Kidney (tissue), 14 donors: ENCODE measurements around the gene OR6B2. TPM values are rescaled to one million over a fixed set of nuclear protein-coding genes. Genes with fewer than 3 reads are reported as not detected.

Experiments
- DNase-seq, 5 donors: peaks; one replicate each; pipeline ENCODE4 v3.0.0-alpha.2; 2013 to 2020
- FAIRE-seq: peaks from 2 replicates; lab custom pipeline; 2012; peaks lifted over from hg19 to GRCh38; lab: Jason Lieb, UNC
- H3K27ac ChIP-seq, 2 donors: one replicate each; pipeline ENCODE4 v1.7.0; 2013; ENCODE audit warnings: low read depth in 2 of 2, low read length in 2 of 2, inconsistent platforms in 1 of 2
- H3K27me3 ChIP-seq: one replicate; pipeline ENCODE4 v1.7.1; 2013; ENCODE audit warnings: low read length, inconsistent platforms; ENCODE audit not compliant: control insufficient read depth, insufficient read depth
- H3K36me3 ChIP-seq, 3 donors: one replicate each; pipeline versions ENCODE4 v1.7.0 to v1.7.1; 2013; ENCODE audit warnings: low read length in 3 of 3, control low read depth in 1 of 3, inconsistent platforms in 1 of 3; ENCODE audit not compliant: insufficient read depth in 3 of 3, control insufficient read depth in 2 of 3
- H3K4me1 ChIP-seq, 3 donors: one replicate each; pipeline versions ENCODE4 v1.7.0 to v1.7.1; 2013; ENCODE audit warnings: low read length in 3 of 3, inconsistent platforms in 1 of 3, low read depth in 1 of 3; ENCODE audit not compliant: control insufficient read depth in 2 of 3, insufficient read depth in 2 of 3
- H3K4me3 ChIP-seq, 3 donors: one replicate each; pipeline versions ENCODE4 v1.7.0 to v1.8.1; 2013; ENCODE audit warnings: low read length in 3 of 3, control low read depth in 1 of 3, inconsistent platforms in 1 of 3
- H3K9ac ChIP-seq, 3 donors: one replicate each; pipeline versions ENCODE4 v1.7.0 to v1.7.1; 2013; ENCODE audit warnings: low read length in 3 of 3, control low read depth in 1 of 3, inconsistent platforms in 1 of 3
- H3K9me3 ChIP-seq, 3 donors: one replicate each; pipeline versions ENCODE4 v1.7.0 to v1.7.1; 2013; ENCODE audit warnings: low read length in 3 of 3, control low read depth in 1 of 3, inconsistent platforms in 1 of 3; ENCODE audit not compliant: control insufficient read depth in 2 of 3, insufficient read depth in 1 of 3
- intact Hi-C: fragments of 100-400 bp; cut with DNase I; formaldehyde crosslinking; loops from one replicate; pipeline ENCODE4 v1.11.1; 2022
- polyA plus RNA-seq: library from polyadenylated mRNA; stranded (reverse); fragments of 350-450 nt; fragmentation: Illumina TruSeq; extraction: RNeasy Lipid Tissue Mini Kit (QIAGEN cat#74804); gene quantifications from one replicate; pipeline ENCODE4 v1.2.3, GENCODE V29; 2014; ENCODE audit warnings: low read depth, low replicate concordance; ENCODE audit not compliant: insufficient read depth
- total RNA-seq: library from RNA; stranded (reverse); fragmentation: NEBNext Ultra II Directional; extraction: Animal tissue kit (Norgen Biotek cat#: 25700); gene quantifications from one replicate; pipeline ENCODE4 v1.2.1, GENCODE V29; 2021
- TF ChIP-seq, protein P1 (sequence below): IDR thresholded peaks from 3 replicates; pipeline ENCODE4 v1.5.1; 2012; ENCODE audit warnings: mild to moderate bottlenecking, moderate library complexity, borderline replicate concordance; ENCODE audit not compliant: insufficient read depth; ENCODE audit errors: extremely low read depth
- donor health status: control.
- donor health status: control.
- donor health status: control.
- donor health status: control.
- donor health status: control.
- donor health status: DM: yes; HTN: yes; CAD: no.
- donor health status: Normal renal cell carcinoma (clear cell type).

OR6B2 gene
- total and polyA plus RNA-seq, 2 donors from 2014 or later = not detected

DNA sequence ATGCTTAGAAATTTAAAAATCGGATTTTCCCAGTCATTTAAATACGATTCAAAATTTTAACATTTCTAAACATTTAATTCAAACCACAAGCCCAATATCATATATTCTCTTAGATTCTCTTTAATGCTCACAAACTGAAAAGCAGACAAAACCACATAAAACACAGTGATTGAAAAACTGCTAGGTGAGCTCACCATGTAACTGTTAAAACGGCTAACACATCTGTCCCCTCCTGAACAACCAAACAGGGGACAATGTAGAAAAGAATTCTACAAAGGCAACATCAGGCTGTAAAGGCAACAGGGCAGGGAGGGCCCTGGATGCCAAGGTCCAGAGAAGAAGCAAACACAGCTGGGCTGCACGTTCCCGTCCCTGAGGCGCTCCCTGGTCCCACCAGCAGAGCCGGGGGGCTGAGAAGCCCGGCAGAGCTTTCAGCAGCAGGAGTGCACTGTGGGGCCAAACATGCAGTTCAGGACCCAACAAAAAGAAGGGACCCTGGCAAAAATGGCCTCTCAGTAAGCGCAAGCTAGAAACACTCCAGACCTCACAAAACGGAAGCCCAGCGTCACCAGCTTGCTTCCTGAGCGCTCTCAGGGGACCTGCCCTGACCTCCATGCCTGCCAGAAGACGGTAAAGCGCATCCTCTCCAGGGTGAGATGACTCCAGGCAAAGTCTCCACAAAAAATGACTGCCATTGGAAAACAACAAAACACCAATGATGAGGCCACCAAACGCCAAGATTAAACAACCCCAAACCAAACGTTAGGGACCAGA lies 45.6 kb downstream of the OR6B2 start:
- H3K4me1 ChIP-seq = no peaks in the 10 kb centered on the region
- intact Hi-C loops = no loop called here
- no peak for DNase-seq
- peaks cover 0 to 30% (median 29%) of the 10 kb centered on the region in 3 donors for H3K36me3 ChIP-seq
- H3K27ac ChIP-seq = no peak overlapping the region
- TF ChIP-seq, protein P1, sequence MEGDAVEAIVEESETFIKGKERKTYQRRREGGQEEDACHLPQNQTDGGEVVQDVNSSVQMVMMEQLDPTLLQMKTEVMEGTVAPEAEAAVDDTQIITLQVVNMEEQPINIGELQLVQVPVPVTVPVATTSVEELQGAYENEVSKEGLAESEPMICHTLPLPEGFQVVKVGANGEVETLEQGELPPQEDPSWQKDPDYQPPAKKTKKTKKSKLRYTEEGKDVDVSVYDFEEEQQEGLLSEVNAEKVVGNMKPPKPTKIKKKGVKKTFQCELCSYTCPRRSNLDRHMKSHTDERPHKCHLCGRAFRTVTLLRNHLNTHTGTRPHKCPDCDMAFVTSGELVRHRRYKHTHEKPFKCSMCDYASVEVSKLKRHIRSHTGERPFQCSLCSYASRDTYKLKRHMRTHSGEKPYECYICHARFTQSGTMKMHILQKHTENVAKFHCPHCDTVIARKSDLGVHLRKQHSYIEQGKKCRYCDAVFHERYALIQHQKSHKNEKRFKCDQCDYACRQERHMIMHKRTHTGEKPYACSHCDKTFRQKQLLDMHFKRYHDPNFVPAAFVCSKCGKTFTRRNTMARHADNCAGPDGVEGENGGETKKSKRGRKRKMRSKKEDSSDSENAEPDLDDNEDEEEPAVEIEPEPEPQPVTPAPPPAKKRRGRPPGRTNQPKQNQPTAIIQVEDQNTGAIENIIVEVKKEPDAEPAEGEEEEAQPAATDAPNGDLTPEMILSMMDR = no peak
- no peak overlapping the region for H3K4me3 ChIP-seq
- no peaks in the 10 kb centered on the region for H3K9me3 ChIP-seq
- no peaks in the 10 kb centered on the region for H3K27me3 ChIP-seq
- no peak for FAIRE-seq
- no peak overlapping the region for H3K9ac ChIP-seq

DNA sequence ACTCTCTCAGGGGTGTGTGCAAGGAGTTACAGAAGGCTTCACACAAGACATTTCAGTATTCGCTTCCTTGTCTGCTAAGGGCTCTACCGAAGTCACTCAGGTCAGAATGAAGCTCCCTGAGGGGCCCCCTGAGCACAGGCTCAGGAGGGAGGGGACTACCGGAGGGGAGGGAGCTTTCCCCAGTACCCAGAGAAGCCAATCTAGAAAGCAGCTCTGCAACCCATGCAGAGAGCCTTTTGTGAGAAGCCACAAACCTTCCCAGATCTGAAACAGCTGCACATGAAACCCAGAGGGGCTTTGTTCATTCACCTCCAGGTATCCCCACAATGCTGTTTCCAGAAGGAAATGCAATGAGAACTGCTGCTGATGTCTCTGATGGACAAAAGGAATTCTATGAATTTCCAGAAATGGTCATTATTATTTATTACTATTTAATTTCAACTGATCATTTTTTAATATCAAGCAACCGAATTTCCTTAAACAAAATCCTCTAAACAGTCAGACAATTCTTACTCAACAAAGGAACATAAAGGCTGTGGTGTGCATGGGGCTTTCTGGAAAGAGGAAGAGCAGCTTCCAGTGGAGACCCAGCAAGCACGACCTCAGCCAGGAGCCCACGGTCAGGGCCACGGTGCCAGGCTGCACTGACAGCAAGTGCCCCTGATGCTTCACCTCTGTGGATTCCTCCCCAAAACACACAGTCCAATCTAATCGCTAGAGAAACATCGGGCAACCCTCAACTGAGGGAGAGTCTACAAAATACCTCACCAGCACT lies 47.0 kb downstream of the OR6B2 start:
- no peaks in the 10 kb centered on the region for H3K4me1 ChIP-seq
- no peaks in the 10 kb centered on the region for H3K27me3 ChIP-seq
- H3K9ac ChIP-seq = no peak overlapping the region
- no peaks in the 10 kb centered on the region for H3K9me3 ChIP-seq
- no peak for FAIRE-seq
- no peak for DNase-seq
- no peak overlapping the region for H3K4me3 ChIP-seq
- TF ChIP-seq, protein P1 = no peak
- no peak overlapping the region for H3K27ac ChIP-seq
- intact Hi-C loops = no loop called here
- H3K36me3 ChIP-seq = peaks cover 0 to 28% (median 21%) of the 10 kb centered on the region in 3 donors

Other genes with a start within 250 kb of the OR6B2 start
- gene NDUFA10, start 5.1 kb downstream of the OR6B2 start, total RNA-seq = 121 TPM
- 270 TPM for gene NDUFA10, start 5.1 kb downstream of the OR6B2 start, polyA plus RNA-seq
- gene OR6B3, start 23.1 kb upstream of the OR6B2 start, total RNA-seq = not detected
- gene OR6B3, start 23.1 kb upstream of the OR6B2 start, polyA plus RNA-seq = not detected
- 119 TPM for gene COPS9, start 105.9 kb upstream of the OR6B2 start, total RNA-seq
- gene COPS9, start 105.9 kb upstream of the OR6B2 start, polyA plus RNA-seq = 310 TPM
- 4.6 TPM for gene OTOS, start 110.2 kb upstream of the OR6B2 start, total RNA-seq
- 1.5 TPM for gene OTOS, start 110.2 kb upstream of the OR6B2 start, polyA plus RNA-seq